Stomach (tissue), 9 donors: ENCODE data around the gene TNS1. TPM values are rescaled to one million over a fixed set of nuclear protein-coding genes. Genes with fewer than 3 reads are reported as not detected.

Experiments
- DNase-seq, 2 donors: peaks; one replicate each; pipeline versions ENCODE4 v3.0.0 to v3.0.0-alpha.2; 2013 to 2019
- H3K27ac ChIP-seq, 5 donors: fragments of 200-600 bp in 4 of 5; sonication (generic) in 4 of 5; one replicate each; pipeline ENCODE4 v1.5.1; 2013 to 2019; ENCODE audit warnings: mild to moderate bottlenecking in 1 of 5, moderate library complexity in 1 of 5
- H3K27me3 ChIP-seq, 3 donors: fragments of 200-600 bp; sonication (generic); one replicate each; pipeline ENCODE4 v1.5.1; 2017 to 2019; ENCODE audit warnings: mixed run types in 1 of 3
- H3K36me3 ChIP-seq, 4 donors: fragments of 200-600 bp; sonication (generic); 1 replicate in 3 of 4; 2 replicates in 1 of 4; pipeline ENCODE4 v1.5.1; 2016 to 2019
- H3K4me1 ChIP-seq, 4 donors: fragments of 200-600 bp; sonication (generic); one replicate each; pipeline ENCODE4 v1.5.1; 2016 to 2019
- H3K4me3 ChIP-seq, 4 donors: fragments of 200-600 bp; sonication (generic) in 3 of 4; one replicate each; pipeline ENCODE4 v1.5.1; 2016 to 2019; ENCODE audit warnings: mild to moderate bottlenecking in 1 of 4
- H3K9me3 ChIP-seq, 4 donors: fragments of 200-600 bp; sonication (generic); one replicate each; pipeline ENCODE4 v1.5.1; 2016 to 2019
- CTCF ChIP-seq, 7 experiments: fragments of 450-650 bp in 4 of 7; fragments of 200-600 bp in 3 of 7; sonication (generic) in 3 of 7; IDR thresholded peaks; one replicate each; pipeline ENCODE4 v1.5.1; 2016 to 2019; ENCODE audit warnings: antibody characterized with exemption in 7 of 7, control low read depth in 2 of 7, mild to moderate bottlenecking in 1 of 7
- EP300 ChIP-seq: sonication (generic); formaldehyde crosslinking; IDR thresholded peaks from one replicate; pipeline ENCODE4 v1.6.1; 2017; ENCODE audit warnings: antibody characterized with exemption
- POLR2A ChIP-seq, 4 donors: fragments of 450-650 bp; IDR thresholded peaks; one replicate each; pipeline ENCODE4 v1.6.1; 2016; ENCODE audit warnings: antibody characterized with exemption in 4 of 4, control low read depth in 2 of 4, mild to moderate bottlenecking in 1 of 4, moderate library complexity in 1 of 4
- POLR2AphosphoS5 ChIP-seq, 3 donors: sonication (generic); formaldehyde crosslinking; IDR thresholded peaks; one replicate each; pipeline ENCODE4 v1.6.1; 2016; ENCODE audit warnings: antibody characterized with exemption in 3 of 3
- WGBS, 5 donors: extraction: QIAGEN DNeasy Blood & Tissue Kit in 3 of 5; methylation state at CpG; one replicate each; pipeline versions ENCODE4 v1.1.5 to v1.1.7; 2013 to 2018; 5-methylcytosine and 5-hydroxymethylcytosine counted together
- intact Hi-C: fragments of 100-400 bp; cut with DNase I; formaldehyde crosslinking; loops from one replicate; pipeline ENCODE4 v1.15.1; 2023; ENCODE audit warnings: low total_unique reads
- polyA plus RNA-seq, 3 donors: library from polyadenylated mRNA; stranded (reverse); fragments of 200-250 nt; gene quantifications; one replicate each; pipeline ENCODE4 v1.2.3, GENCODE V29; 2013
- total RNA-seq, 5 donors: library from RNA; depleted of rRNA; stranded (reverse); fragments of >200 nt; gene quantifications; one replicate each; pipeline versions ENCODE4 v1.1.0 to v1.2.3, GENCODE V29; 2014 to 2016
- donor health status: healthy with polysubstance abuse.
- donor health status: Bipolar disorder and iron deficiency.
- donor health status: healthy.

The TNS1 gene
- total and polyA plus RNA-seq, 8 donors = 18.5 to 682 (median 160) TPM

GRCh38 chr2:217790195-217790594 lies 212.6 kb downstream of the TNS1 start:
- peaks cover 0 to 42% (median 5%) of the 10 kb centered on the region in 4 donors for H3K4me1 ChIP-seq
- peak overlapping the region in 4 of 5 donors; percentile 28 to 67 (median 50) for H3K27ac ChIP-seq
- peak overlapping the region in 2 of 4 donors; percentile 4 to 22 for H3K4me3 ChIP-seq
- H3K36me3 ChIP-seq = peaks cover 0 to 13% (median 8%) of the 10 kb centered on the region in 4 donors
- no peaks in the 10 kb centered on the region for H3K27me3 ChIP-seq
- intact Hi-C loops = loop anchor here (5.0 kb wide), 1 partner anchor 97 kb away; no protein-coding TSS in a partner anchor
- 49 to 76% (median 64%) methylated on average over 10 of the region's 10 CpGs for WGBS, 5 donors
- no peak for DNase-seq
- TF ChIP-seq EP300 (no peak), POLR2A (IDR thresholded peaks at IDR 0.05) (no peak), POLR2AphosphoS5 (IDR thresholded peaks at IDR 0.05) (no peak), CTCF (IDR thresholded peaks at IDR 0.05) (no peak)
- no peaks in the 10 kb centered on the region for H3K9me3 ChIP-seq

- Histone ChIP-seq H3K27ac (peak overlapping the region in 4 of 5 donors; percentile 28 to 67 (median 50)), H3K9me3 (no peaks in the 10 kb centered on the region), H3K27me3 (no peaks in the 10 kb centered on the region), H3K4me3 (peak overlapping the region in 3 of 4 donors; percentile 4 to 22 (median 9)), H3K4me1 (peaks cover 0 to 40% (median 5%) of the 10 kb centered on the region in 4 donors), H3K36me3 (peaks cover 0 to 13% (median 8%) of the 10 kb centered on the region in 4 donors)
- intact Hi-C loops = loop anchor here (5.0 to 10.0 kb wide), 3 partner anchors 98 to 245 kb away; no protein-coding TSS in a partner anchor
- 51 to 62% (median 56%) methylated on average over 11 to 13 of the region's 13 CpGs for WGBS, 5 donors
- DNase-seq = peak in 1 of 2 donors; percentile 19
- TF ChIP-seq EP300 = no peak
- no peak for TF ChIP-seq CTCF (IDR thresholded peaks at IDR 0.05)
- TF ChIP-seq POLR2A (IDR thresholded peaks at IDR 0.05) = no peak
Measured at GRCh38 chr2:217789736-217790181, 213.0 kb downstream of the TNS1 start.

GRCh38 chr2:217789003-217789735 lies 213.6 kb downstream of the TNS1 start:
- Histone ChIP-seq H3K27me3 (no peaks in the 10 kb centered on the region), H3K9me3 (no peaks in the 10 kb centered on the region), H3K4me3 (peak overlapping the region in 3 of 4 donors; percentile 4 to 22 (median 9)), H3K27ac (peak overlapping the region in 4 of 5 donors; percentile 28 to 67 (median 50)), H3K4me1 (peaks cover 0 to 34% (median 5%) of the 10 kb centered on the region in 4 donors), H3K36me3 (peaks cover 0 to 13% (median 8%) of the 10 kb centered on the region in 4 donors)
- TF ChIP-seq POLR2AphosphoS5 (IDR thresholded peaks at IDR 0.05) = peak in 1 of 3 donors; percentile 62
- TF ChIP-seq POLR2A (IDR thresholded peaks at IDR 0.05) = no peak
- TF ChIP-seq CTCF (IDR thresholded peaks at IDR 0.05) = peak in 6 of 7 experiments; percentile 76 to 99 (median 98)
- TF ChIP-seq EP300 = no peak
- peak; percentile 86 to 91 for DNase-seq
- WGBS, 5 donors = 25 to 36% (median 29%) methylated on average over 15 of the region's 15 CpGs
- intact Hi-C loops = loop anchor here (5.0 to 10.0 kb wide), 2 partner anchors 198 to 246 kb away; no protein-coding TSS in a partner anchor

GRCh38 chr2:217788669-217789002 lies 214.2 kb downstream of the TNS1 start:
- Histone ChIP-seq H3K4me3 (no peak overlapping the region), H3K27ac (peak overlapping the region in 2 of 5 donors; percentile 64 to 67), H3K27me3 (no peaks in the 10 kb centered on the region), H3K36me3 (peaks cover 0 to 13% (median 8%) of the 10 kb centered on the region in 4 donors), H3K9me3 (no peaks in the 10 kb centered on the region), H3K4me1 (peaks cover 0 to 29% (median 5%) of the 10 kb centered on the region in 4 donors)
- WGBS, 5 donors = 82 to 94% (median 91%) methylated on average over 5 to 7 of the region's 7 CpGs
- TF ChIP-seq POLR2AphosphoS5 (IDR thresholded peaks at IDR 0.05) (no peak), CTCF (IDR thresholded peaks at IDR 0.05) (no peak), POLR2A (IDR thresholded peaks at IDR 0.05) (no peak), EP300 (no peak)
- DNase-seq = no peak
- intact Hi-C loops = loop anchor here (5.0 to 10.0 kb wide), 2 partner anchors 199 to 246 kb away; no protein-coding TSS in a partner anchor
